ENCODE results near the gene PRLH. TPM values are rescaled to one million over a fixed set of nuclear protein-coding genes. Genes with fewer than 3 reads are reported as not detected.

The PRLH gene
- total and polyA plus RNA-seq, 12 donors: not detected

- Histone ChIP-seq H3K4me3 (no peak overlapping the region), H3K36me3 (no peaks in the 10 kb centered on the region), H3K27me3 (no peaks in the 10 kb centered on the region), H3K27ac (no peak overlapping the region), H3K9me3 (no peaks in the 10 kb centered on the region), H3K4me1 (peaks cover 0 to 45% (median 12%) of the 10 kb centered on the region in 9 donors)
- no peak for TF ChIP-seq CTCF (IDR thresholded peaks at IDR 0.05)
- no peak for DNase-seq
- WGBS, 2 donors: 85 to 91% methylated on average over 8 of the region's 8 CpGs
- no peak for ATAC-seq
- intact Hi-C loops (cut with DNase I): loop anchor here (2.0 to 10.0 kb wide), 11 partner anchors 59 to 479 kb away; partner anchors contain the start of gene COL6A3 (in 1 of the 10)
Observed at GRCh38 chr2:237573721-237574415, 7.5 kb downstream of the PRLH start.

DNA sequence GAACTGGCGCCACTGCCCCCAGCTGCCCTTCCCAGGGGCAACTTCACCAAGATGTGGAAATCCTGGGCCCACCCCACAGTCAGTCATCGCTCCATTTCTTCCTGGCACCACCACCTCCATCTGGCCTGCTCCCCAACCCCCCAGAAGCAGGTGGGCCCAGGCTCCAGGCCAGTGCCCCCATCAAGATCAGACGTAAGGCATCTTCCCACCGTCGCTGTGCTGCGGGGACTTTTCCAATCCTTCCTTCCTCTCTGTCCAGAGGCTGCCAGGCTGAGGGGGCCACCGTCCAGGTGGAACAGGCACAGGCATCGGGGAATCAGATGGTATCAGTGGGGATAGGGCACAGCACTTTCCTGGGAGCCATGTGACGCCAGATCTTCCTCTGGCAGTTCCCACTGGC lies 8.1 kb downstream of the PRLH start:
- Histone ChIP-seq H3K27ac (peak overlapping the region in 1 of 10 donors; percentile 28), H3K4me3 (no peak overlapping the region), H3K9me3 (no peaks in the 10 kb centered on the region), H3K4me1 (peaks cover 0 to 48% (median 12%) of the 10 kb centered on the region in 9 donors), H3K36me3 (no peaks in the 10 kb centered on the region), H3K27me3 (no peaks in the 10 kb centered on the region)
- no peak for DNase-seq
- intact Hi-C loops (cut with DNase I): loop anchor here in 9 of 10 donors (5.0 to 10.0 kb wide), 7 partner anchors 150 to 480 kb away; partner anchors contain the start of gene COL6A3 (in 1 of the 9)
- TF ChIP-seq CTCF (IDR thresholded peaks at IDR 0.05): no peak
- ATAC-seq: no peak
- 83 to 89% methylated on average over 9 of the region's 9 CpGs for WGBS, 2 donors

DNA sequence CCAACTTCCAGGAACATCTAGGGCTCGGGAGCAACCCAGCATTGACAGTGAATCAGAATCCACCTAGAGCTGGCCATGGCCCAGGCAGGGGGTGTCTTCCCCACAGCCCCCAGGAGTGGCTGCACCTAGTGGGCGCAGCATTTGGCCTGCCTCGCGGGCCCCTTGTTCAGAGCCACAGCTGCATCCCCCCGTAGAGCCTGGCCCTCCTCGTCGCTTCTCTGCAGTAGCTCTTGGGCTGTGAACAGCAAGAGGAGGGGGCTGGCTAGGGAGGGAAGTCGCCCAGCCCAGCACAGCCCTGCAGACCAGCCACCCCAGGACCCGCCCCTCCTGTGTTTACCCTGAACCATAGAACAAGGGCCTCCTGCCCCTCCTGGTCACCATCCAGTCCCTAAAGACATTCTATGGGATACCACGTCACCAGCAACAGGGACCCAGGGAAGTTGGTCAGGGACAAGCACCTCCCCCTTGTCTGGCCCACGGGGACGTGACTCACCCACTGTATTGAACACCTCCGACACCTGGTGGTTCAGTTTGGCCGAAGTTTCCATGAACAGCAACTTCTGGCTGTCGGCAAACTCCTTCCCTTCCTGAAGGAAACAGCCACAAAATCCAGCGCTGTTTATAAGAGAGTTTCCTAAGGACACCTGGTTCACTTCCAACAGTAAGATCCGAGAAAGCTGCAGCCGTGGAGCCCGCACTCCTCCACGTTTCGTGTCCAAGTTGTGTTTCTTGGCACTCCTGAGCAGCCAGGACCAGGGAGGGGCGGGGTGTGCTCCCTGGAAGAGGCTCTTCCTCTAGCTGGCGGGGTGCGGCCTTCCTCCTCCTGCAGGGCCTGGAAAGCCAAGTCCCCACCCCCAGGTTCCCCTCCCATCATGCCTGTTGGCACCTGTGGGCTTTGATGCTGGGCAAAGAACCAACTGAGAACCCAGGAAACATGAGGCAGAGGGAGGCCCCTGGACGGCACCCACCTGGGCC lies 8.8 kb downstream of the PRLH start:
- H3K27ac ChIP-seq: peak overlapping the region in 4 of 10 donors; percentile 28 to 46 (median 30)
- H3K4me1 ChIP-seq: peaks cover 0 to 53% (median 12%) of the 10 kb centered on the region in 9 donors
- no peaks in the 10 kb centered on the region for H3K36me3 ChIP-seq
- DNase-seq (peak; percentile 30 to 42), ATAC-seq (peak in 4 of 8 donors; percentile 18 to 58 (median 38))
- H3K27me3 ChIP-seq: no peaks in the 10 kb centered on the region
- TF ChIP-seq CTCF (IDR thresholded peaks at IDR 0.05): no peak
- peak overlapping the region in 2 of 10 donors; percentile 17 to 24 for H3K4me3 ChIP-seq
- WGBS, 2 donors: 64 to 72% methylated on average over 25 of the region's 25 CpGs
- intact Hi-C loops (cut with DNase I): loop anchor here in 9 of 10 donors (5.0 to 10.0 kb wide), 7 partner anchors 150 to 480 kb away; partner anchors contain the start of gene COL6A3 (in 1 of the 9)
- H3K9me3 ChIP-seq: no peaks in the 10 kb centered on the region
